Epithelial cell of esophagus (primary cell): Measurements from ENCODE around the gene RAPGEF5.

Source experiments
- DNase-seq: peaks from one replicate; pipeline ENCODE4 v3.0.0; 2010; ENCODE audit warnings: low read depth
- H3K4me3 ChIP-seq: 2 replicates; pipeline ENCODE4 v1.5.1; 2011; ENCODE audit warnings: mild to moderate bottlenecking, low read length, control low read depth
- CTCF ChIP-seq: IDR thresholded peaks from 2 replicates; pipeline ENCODE4 v1.5.1; 2011; ENCODE audit warnings: low read depth, mild to moderate bottlenecking, low read length, control low read depth, inconsistent platforms; ENCODE audit not compliant: insufficient read depth; ENCODE audit errors: missing control alignments

RAPGEF5 gene

GRCh38 chr7:22120391-22121053 lies 236.4 kb downstream of the RAPGEF5 start:
- DNase-seq, result no peak
- TF ChIP-seq CTCF, result no peak
- no peak overlapping the region for H3K4me3 ChIP-seq

- H3K4me3 ChIP-seq, result no peak overlapping the region
- no peak for DNase-seq
- no peak for TF ChIP-seq CTCF
Observed at GRCh38 chr7:22117222-22117621, 239.7 kb downstream of the RAPGEF5 start.

- H3K4me3 ChIP-seq, result no peak overlapping the region
- no peak for TF ChIP-seq CTCF
- DNase-seq, result no peak
Observed at GRCh38 chr7:22116451-22117030, 240.4 kb downstream of the RAPGEF5 start.

GRCh38 chr7:22115689-22116088 lies 241.3 kb downstream of the RAPGEF5 start:
- DNase-seq, result no peak
- no peak overlapping the region for H3K4me3 ChIP-seq
- TF ChIP-seq CTCF, result no peak

- H3K4me3 ChIP-seq, result no peak overlapping the region
- no peak for TF ChIP-seq CTCF
- no peak for DNase-seq
Observed at GRCh38 chr7:22114440-22114981, 242.4 kb downstream of the RAPGEF5 start.

GRCh38 chr7:22113041-22113440 lies 243.9 kb downstream of the RAPGEF5 start:
- no peak for TF ChIP-seq CTCF
- no peak overlapping the region for H3K4me3 ChIP-seq
- DNase-seq, result no peak
